ENCODE measurements around the gene EFHC2.

GRCh38 chrX:44157858-44158257 is 185.6 kb downstream of the EFHC2 start:
- no peak for TF ChIP-seq SIN3A (IDR thresholded peaks at IDR 0.05; ENCODE audit: borderline replicate concordance, low read depth, low read length)
- no peak for TF ChIP-seq CTCF (IDR thresholded peaks at IDR 0.05)
- no peak for TF ChIP-seq POLR2AphosphoS5 (IDR thresholded peaks at IDR 0.05; ENCODE audit: low read depth, low read length)
- TF ChIP-seq RFX5 (IDR thresholded peaks at IDR 0.05; ENCODE audit: low read length): no peak
- TF ChIP-seq USF1 (IDR thresholded peaks at IDR 0.05; ENCODE audit: borderline replicate concordance, low read depth): no peak
- TF ChIP-seq RAD21 (IDR thresholded peaks at IDR 0.05; ENCODE audit: low read length): no peak

Measured in SK-N-SH (cell line).